HG03095 (cell line): Measurements from ENCODE around the gene AASDH.
"Not testable (repeated sequence)": the region's sequence is repeated elsewhere in the genome, so short reads cannot be mapped to it uniquely, and the experiment has no call there.

ENCODE experiments used
- ATAC-seq: cut with Tn5 transposase; IDR thresholded peaks from one replicate; pipeline ENCODE4 v1.9.1; 2021; ENCODE audit warnings: moderate library complexity; ENCODE audit not compliant: unreplicated experiment

Gene AASDH

GRCh38 chr4:56391270-56391669 lies 4.0 kb upstream of the AASDH start:
- ATAC-seq, result no peak

GRCh38 chr4:56389558-56389957 lies 2.3 kb upstream of the AASDH start:
- ATAC-seq, result no peak

GRCh38 chr4:56388306-56388705 lies 1.0 kb upstream of the AASDH start:
- ATAC-seq, result no peak

- ATAC-seq, result no peak
These were observed 1.2 kb downstream of the AASDH start for GRCh38 chr4:56386091-56386490.

GRCh38 chr4:56375458-56375857 lies 11.8 kb downstream of the AASDH start:
- ATAC-seq, result no peak

- ATAC-seq, result no peak
These were observed 12.3 kb downstream of the AASDH start for GRCh38 chr4:56374956-56375355.

- no peak for ATAC-seq
These were observed 14.5 kb downstream of the AASDH start for GRCh38 chr4:56372774-56373173.

GRCh38 chr4:56371426-56372220 lies 15.7 kb downstream of the AASDH start:
- ATAC-seq, result no peak

- ATAC-seq, result no peak
These were observed 16.9 kb downstream of the AASDH start for GRCh38 chr4:56370377-56370776.

GRCh38 chr4:56362981-56363380 lies 24.3 kb downstream of the AASDH start:
- ATAC-seq, result not testable (repeated sequence)

- ATAC-seq, result no peak
These were observed 27.2 kb downstream of the AASDH start for GRCh38 chr4:56360071-56360470.

- ATAC-seq, result no peak
These were observed 30.6 kb downstream of the AASDH start for GRCh38 chr4:56356650-56357049.

- no peak for ATAC-seq
These were observed 38.7 kb downstream of the AASDH start for GRCh38 chr4:56348576-56348975.

- ATAC-seq, result no peak
These were observed 41.8 kb downstream of the AASDH start for GRCh38 chr4:56345458-56345857.

- no peak for ATAC-seq
These were observed 44.5 kb downstream of the AASDH start for GRCh38 chr4:56342746-56343145.

- no peak for ATAC-seq
These were observed 56.6 kb downstream of the AASDH start for GRCh38 chr4:56330691-56331090.

GRCh38 chr4:56326363-56326762 lies 60.9 kb downstream of the AASDH start:
- no peak for ATAC-seq

- ATAC-seq, result no peak
These were observed 63.2 kb downstream of the AASDH start for GRCh38 chr4:56324011-56324610.

GRCh38 chr4:56323327-56323726 lies 64.0 kb downstream of the AASDH start:
- no peak for ATAC-seq

GRCh38 chr4:56321251-56321650 lies 66.0 kb downstream of the AASDH start:
- no peak for ATAC-seq

- ATAC-seq, result no peak
These were observed 67.0 kb downstream of the AASDH start for GRCh38 chr4:56320293-56320692.

GRCh38 chr4:56318555-56318954 lies 68.7 kb downstream of the AASDH start:
- ATAC-seq, result no peak

GRCh38 chr4:56317749-56318148 lies 69.5 kb downstream of the AASDH start:
- no peak for ATAC-seq
